Effector memory CD8-positive, alpha-beta T cell (primary cell): ENCODE measurements around the gene DPYSL5.

Source experiments
- ATAC-seq: fragments of 150-1000 bp; cut with Tn5 transposase; replicated peaks from 2 replicates; pipeline ENCODE4 v1.10.0; 2021; ENCODE audit warnings: mild to moderate bottlenecking, moderate library complexity
- DNase-seq, 3 experiments: peaks; one replicate each; pipeline ENCODE4 v3.0.0; 2021
- H3K27ac Mint-ChIP-seq, 2 donors: one replicate each; pipeline ENCODE4 v1.8.0; 2022; ENCODE audit warnings: mild to moderate bottlenecking in 2 of 2, mixed read lengths in 2 of 2, moderate library complexity in 2 of 2
- H3K27me3 Mint-ChIP-seq, 2 donors: one replicate each; pipeline ENCODE4 v1.8.0; 2022; ENCODE audit warnings: mixed read lengths in 2 of 2
- H3K36me3 Mint-ChIP-seq: one replicate; pipeline ENCODE4 v1.8.0; 2022; ENCODE audit warnings: mild to moderate bottlenecking, moderate library complexity, mixed read lengths; ENCODE audit not compliant: insufficient read depth
- H3K4me1 Mint-ChIP-seq, 2 donors: one replicate each; pipeline ENCODE4 v1.8.0; 2022; ENCODE audit warnings: low read depth in 2 of 2, mixed read lengths in 2 of 2
- H3K4me3 Mint-ChIP-seq, 2 donors: one replicate each; pipeline ENCODE4 v1.8.0; 2022; ENCODE audit warnings: mild to moderate bottlenecking in 2 of 2, mixed read lengths in 2 of 2, moderate library complexity in 2 of 2
- H3K9me3 Mint-ChIP-seq, 2 donors: one replicate each; pipeline ENCODE4 v1.8.0; 2022; ENCODE audit warnings: mixed read lengths in 2 of 2

The DPYSL5 gene

GRCh38 chr2:26903676-26904075, 55.7 kb downstream of the DPYSL5 start:
- Mint-ChIP-seq H3K27ac (no peak overlapping the region), H3K9me3 (no peaks in the 10 kb centered on the region), H3K27me3 (peaks cover 20 to 51% of the 10 kb centered on the region in 2 donors), H3K4me1 (no peaks in the 10 kb centered on the region), H3K4me3 (no peak overlapping the region), H3K36me3 (peaks cover 4% of the 10 kb centered on the region)
- DNase-seq = no peak
- ATAC-seq = no peak

GRCh38 chr2:26904839-26905238, 56.9 kb downstream of the DPYSL5 start:
- DNase-seq (no peak), ATAC-seq (no peak)
- no peak overlapping the region for H3K27ac Mint-ChIP-seq
- H3K4me1 Mint-ChIP-seq = no peaks in the 10 kb centered on the region
- H3K27me3 Mint-ChIP-seq = peaks cover 22 to 58% of the 10 kb centered on the region in 2 donors
- peaks cover 4% of the 10 kb centered on the region for H3K36me3 Mint-ChIP-seq
- no peaks in the 10 kb centered on the region for H3K9me3 Mint-ChIP-seq
- no peak overlapping the region for H3K4me3 Mint-ChIP-seq

- H3K27ac Mint-ChIP-seq = no peak overlapping the region
- peaks cover 4% of the 10 kb centered on the region for H3K36me3 Mint-ChIP-seq
Measured at GRCh38 chr2:26905341-26906198, 57.6 kb downstream of the DPYSL5 start.

GRCh38 chr2:26907416-26907815, 59.5 kb downstream of the DPYSL5 start:
- Mint-ChIP-seq H3K4me3 (no peak overlapping the region), H3K36me3 (peaks cover 4% of the 10 kb centered on the region), H3K4me1 (no peaks in the 10 kb centered on the region), H3K27me3 (peaks cover 23 to 56% of the 10 kb centered on the region in 2 donors), H3K27ac (no peak overlapping the region), H3K9me3 (no peaks in the 10 kb centered on the region)
- ATAC-seq (no peak), DNase-seq (no peak)

More at GRCh38 chr2:26905341-26906198, 57.6 kb downstream of the DPYSL5 start:
- Mint-ChIP-seq H3K4me3 (no peak overlapping the region), H3K4me1 (no peaks in the 10 kb centered on the region), H3K27me3 (peaks cover 23 to 58% of the 10 kb centered on the region in 2 donors), H3K9me3 (no peaks in the 10 kb centered on the region)
- DNase-seq (no peak), ATAC-seq (no peak)

GRCh38 chr2:26910176-26910575, 62.2 kb downstream of the DPYSL5 start:
- Mint-ChIP-seq H3K4me3 (no peak overlapping the region), H3K27ac (no peak overlapping the region), H3K4me1 (no peaks in the 10 kb centered on the region), H3K36me3 (peaks cover 4% of the 10 kb centered on the region), H3K27me3 (peaks cover 34 to 50% of the 10 kb centered on the region in 2 donors), H3K9me3 (no peaks in the 10 kb centered on the region)
- DNase-seq (no peak), ATAC-seq (no peak)

- DNase-seq (no peak), ATAC-seq (no peak)
- Mint-ChIP-seq H3K4me3 (no peak overlapping the region), H3K4me1 (no peaks in the 10 kb centered on the region), H3K27ac (no peak overlapping the region), H3K9me3 (no peaks in the 10 kb centered on the region), H3K36me3 (no peaks in the 10 kb centered on the region), H3K27me3 (peaks cover 27 to 39% of the 10 kb centered on the region in 2 donors)
Measured at GRCh38 chr2:26911911-26912861, 64.3 kb downstream of the DPYSL5 start.

GRCh38 chr2:26913606-26913998, 65.7 kb downstream of the DPYSL5 start:
- DNase-seq (no peak), ATAC-seq (no peak)
- Mint-ChIP-seq H3K27ac (no peak overlapping the region), H3K9me3 (no peaks in the 10 kb centered on the region), H3K4me1 (no peaks in the 10 kb centered on the region), H3K27me3 (peaks cover 19 to 29% of the 10 kb centered on the region in 2 donors), H3K4me3 (no peak overlapping the region), H3K36me3 (no peaks in the 10 kb centered on the region)

- peaks cover 19 to 26% of the 10 kb centered on the region in 2 donors for H3K27me3 Mint-ChIP-seq
- ATAC-seq = no peak
- no peaks in the 10 kb centered on the region for H3K9me3 Mint-ChIP-seq
- H3K36me3 Mint-ChIP-seq = no peaks in the 10 kb centered on the region
- no peak for DNase-seq
- H3K4me3 Mint-ChIP-seq = no peak overlapping the region
- no peak overlapping the region for H3K27ac Mint-ChIP-seq
- H3K4me1 Mint-ChIP-seq = no peaks in the 10 kb centered on the region
Measured at GRCh38 chr2:26913999-26914658, 66.2 kb downstream of the DPYSL5 start.

GRCh38 chr2:26914659-26915310, 66.9 kb downstream of the DPYSL5 start:
- H3K4me3 Mint-ChIP-seq = no peak overlapping the region
- H3K4me1 Mint-ChIP-seq = no peaks in the 10 kb centered on the region
- H3K36me3 Mint-ChIP-seq = no peaks in the 10 kb centered on the region
- no peaks in the 10 kb centered on the region for H3K9me3 Mint-ChIP-seq
- ATAC-seq (no peak), DNase-seq (no peak)
- no peak overlapping the region for H3K27ac Mint-ChIP-seq
- H3K27me3 Mint-ChIP-seq = peaks cover 12 to 22% of the 10 kb centered on the region in 2 donors

GRCh38 chr2:26915316-26915715, 67.4 kb downstream of the DPYSL5 start:
- H3K27ac Mint-ChIP-seq = no peak overlapping the region
- ATAC-seq (no peak), DNase-seq (no peak)
- H3K9me3 Mint-ChIP-seq = no peaks in the 10 kb centered on the region
- H3K36me3 Mint-ChIP-seq = no peaks in the 10 kb centered on the region
- peaks cover 11 to 22% of the 10 kb centered on the region in 2 donors for H3K27me3 Mint-ChIP-seq
- no peak overlapping the region for H3K4me3 Mint-ChIP-seq
- H3K4me1 Mint-ChIP-seq = no peaks in the 10 kb centered on the region

GRCh38 chr2:26916128-26916692, 68.3 kb downstream of the DPYSL5 start:
- Mint-ChIP-seq H3K27me3 (peaks cover 12 to 25% of the 10 kb centered on the region in 2 donors), H3K4me3 (no peak overlapping the region), H3K36me3 (no peaks in the 10 kb centered on the region), H3K9me3 (no peaks in the 10 kb centered on the region), H3K4me1 (no peaks in the 10 kb centered on the region), H3K27ac (no peak overlapping the region)
- DNase-seq = no peak
- no peak for ATAC-seq

- DNase-seq (no peak), ATAC-seq (no peak)
- H3K27ac Mint-ChIP-seq = no peak overlapping the region
- peaks cover 22 to 27% of the 10 kb centered on the region in 2 donors for H3K27me3 Mint-ChIP-seq
- H3K36me3 Mint-ChIP-seq = no peaks in the 10 kb centered on the region
- H3K9me3 Mint-ChIP-seq = no peaks in the 10 kb centered on the region
- H3K4me3 Mint-ChIP-seq = no peak overlapping the region
- H3K4me1 Mint-ChIP-seq = peaks cover 0 to under 1% of the 10 kb centered on the region in 2 donors
Measured at GRCh38 chr2:26917135-26917836, 69.4 kb downstream of the DPYSL5 start.
